ENCODE measurements around the gene DSG1. TPM values are rescaled to one million over a fixed set of nuclear protein-coding genes. Genes with fewer than 3 reads are reported as not detected.

Gene DSG1
- total RNA-seq, 1 experiment from 2014 or later: not detected

DNA sequence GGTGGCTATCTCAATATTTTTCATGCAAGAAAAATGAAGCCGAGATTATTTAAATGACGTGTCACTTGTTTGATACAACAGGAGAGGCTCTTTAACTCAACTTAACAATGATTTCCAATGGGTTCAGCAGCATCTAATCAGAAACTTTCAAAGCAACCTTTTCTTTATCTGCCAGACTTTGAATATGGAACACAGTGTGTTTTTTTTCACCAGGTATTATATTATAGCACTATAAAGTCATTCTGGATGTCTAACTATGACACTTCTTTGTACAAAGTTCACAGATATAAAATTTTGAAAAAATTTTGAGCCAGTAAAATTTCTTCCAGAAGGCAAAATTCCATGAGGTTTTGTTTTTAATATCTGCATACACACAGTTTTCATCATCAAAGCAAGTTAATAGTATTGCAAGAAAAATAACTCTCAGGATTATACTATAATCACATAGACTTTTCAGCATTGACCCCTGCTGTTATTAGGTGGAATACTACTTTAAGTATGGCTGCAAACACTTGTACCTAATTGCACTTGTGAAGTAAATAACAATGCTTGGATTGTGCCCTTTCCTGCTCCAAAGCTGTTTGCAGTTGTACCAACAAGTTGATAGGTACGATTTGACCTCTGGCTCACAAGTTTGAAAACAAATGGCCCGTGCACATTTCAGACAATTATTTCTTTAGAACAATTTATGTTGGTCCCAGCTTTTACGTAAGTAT is 44.0 kb upstream of the DSG1 start:
- TF ChIP-seq, protein P1, sequence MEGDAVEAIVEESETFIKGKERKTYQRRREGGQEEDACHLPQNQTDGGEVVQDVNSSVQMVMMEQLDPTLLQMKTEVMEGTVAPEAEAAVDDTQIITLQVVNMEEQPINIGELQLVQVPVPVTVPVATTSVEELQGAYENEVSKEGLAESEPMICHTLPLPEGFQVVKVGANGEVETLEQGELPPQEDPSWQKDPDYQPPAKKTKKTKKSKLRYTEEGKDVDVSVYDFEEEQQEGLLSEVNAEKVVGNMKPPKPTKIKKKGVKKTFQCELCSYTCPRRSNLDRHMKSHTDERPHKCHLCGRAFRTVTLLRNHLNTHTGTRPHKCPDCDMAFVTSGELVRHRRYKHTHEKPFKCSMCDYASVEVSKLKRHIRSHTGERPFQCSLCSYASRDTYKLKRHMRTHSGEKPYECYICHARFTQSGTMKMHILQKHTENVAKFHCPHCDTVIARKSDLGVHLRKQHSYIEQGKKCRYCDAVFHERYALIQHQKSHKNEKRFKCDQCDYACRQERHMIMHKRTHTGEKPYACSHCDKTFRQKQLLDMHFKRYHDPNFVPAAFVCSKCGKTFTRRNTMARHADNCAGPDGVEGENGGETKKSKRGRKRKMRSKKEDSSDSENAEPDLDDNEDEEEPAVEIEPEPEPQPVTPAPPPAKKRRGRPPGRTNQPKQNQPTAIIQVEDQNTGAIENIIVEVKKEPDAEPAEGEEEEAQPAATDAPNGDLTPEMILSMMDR (conservative IDR thresholded peaks at IDR 0.05): no peak
- no peak overlapping the region; a peak in 1 of 7 replicates for H3K27ac Mint-ChIP-seq
- Histone ChIP-seq H4K8ac (replicated peaks; ENCODE audit: insufficient read length, low read depth, low read length) (no peak overlapping the region), H2AK5ac (ENCODE audit: insufficient read length, low read length) (no peak overlapping the region), H3K56ac (ENCODE audit: insufficient read length, low read depth, low read length) (no peak overlapping the region), H2BK12ac (ENCODE audit: insufficient read length, low read depth, low read length) (no peak overlapping the region), H3K4me1 (ENCODE audit: insufficient read depth, low read length) (peaks cover 2% of the 10 kb centered on the region; the same call in 1 of the 2 replicates), H2BK120ac (ENCODE audit: low read depth, low read length, poor library complexity, severe bottlenecking) (no peak overlapping the region), H3K27ac (ENCODE audit: insufficient read length, low read depth, low read length) (no peak overlapping the region), H4K5ac (ENCODE audit: insufficient read length, low read depth, low read length) (no peak overlapping the region), H3T11ph (ENCODE audit: low read length) (no peak overlapping the region), H2AFZ (ENCODE audit: low read length) (no peak overlapping the region), H3K79me1 (ENCODE audit: insufficient read depth, low read depth, low read length, poor library complexity, severe bottlenecking) (no peaks in the 10 kb centered on the region), H3K27me3 (ENCODE audit: insufficient read depth, low read length) (no peaks in the 10 kb centered on the region), H2BK5ac (ENCODE audit: insufficient read length, low read length) (no peak overlapping the region), H3K79me2 (ENCODE audit: insufficient read depth, low read length) (no peaks in the 10 kb centered on the region), H3K14ac (ENCODE audit: insufficient read depth, low read length) (no peak overlapping the region), H3K4me2 (ENCODE audit: insufficient read depth, insufficient read length, low read length) (no peak overlapping the region), H2BK15ac (ENCODE audit: low read depth, low read length) (no peak overlapping the region), H2BK20ac (ENCODE audit: low read depth, low read length, poor library complexity, severe bottlenecking) (no peak overlapping the region), H3K4ac (ENCODE audit: low read depth, low read length) (no peak overlapping the region), H3K9ac (ENCODE audit: extremely low read depth, insufficient read length, low read length) (no peak overlapping the region), H3K23ac (ENCODE audit: insufficient read length, low read depth, low read length) (no peak overlapping the region), H3K18ac (ENCODE audit: insufficient read length, low read depth, low read length) (no peak overlapping the region), H4K20me1 (ENCODE audit: control insufficient read depth, insufficient read depth, insufficient read length) (no peaks in the 10 kb centered on the region), H3K23me2 (ENCODE audit: insufficient read length, low read depth, low read length, poor library complexity, severe bottlenecking) (no peaks in the 10 kb centered on the region), H4K91ac (ENCODE audit: insufficient read length, low read depth, low read length) (no peak overlapping the region), H3K9me3 (ENCODE audit: control insufficient read depth, low read depth, low read length) (no peaks in the 10 kb centered on the region)
- no peak for DNase-seq
- no peak overlapping the region for H3K4me3 Mint-ChIP-seq
- no CpG with 5 or more reads among the region's 5 CpGs for whole genome bisulfite sequencing (ENCODE audit: extremely low coverage, insufficient read length, low lambda C conversion rate)
- no peaks in the 10 kb centered on the region for H3K27me3 Mint-ChIP-seq (ENCODE audit: low read depth)
- H3K4me1 Mint-ChIP-seq: peaks cover 8 to 11% of the 10 kb centered on the region in 2 experiments
- no peaks in the 10 kb centered on the region for H3K36me3 Mint-ChIP-seq (ENCODE audit: insufficient read depth in 1 of 3, low read depth in 3 of 3)
- H3K9me3 Mint-ChIP-seq: no peaks in the 10 kb centered on the region

Measured in H9 (cell line).